GM19395 (cell line): Measurements from ENCODE around the gene UBTD1.

Experiments
- ATAC-seq: cut with Tn5 transposase; IDR thresholded peaks from one replicate; pipeline ENCODE4 v1.9.1; 2021; ENCODE audit warnings: mild to moderate bottlenecking, moderate library complexity; ENCODE audit not compliant: unreplicated experiment

UBTD1 gene

GRCh38 chr10:97482381-97482780 lies 16.3 kb upstream of the UBTD1 start:
- no peak for ATAC-seq

GRCh38 chr10:97483506-97483905 lies 15.2 kb upstream of the UBTD1 start:
- ATAC-seq = no peak

- no peak for ATAC-seq
Measured at GRCh38 chr10:97483921-97484320, 14.8 kb upstream of the UBTD1 start.

GRCh38 chr10:97485647-97486281 lies 13.0 kb upstream of the UBTD1 start:
- ATAC-seq = no peak

GRCh38 chr10:97490592-97490991 lies 8.1 kb upstream of the UBTD1 start:
- ATAC-seq = no peak

- ATAC-seq = no peak
Measured at GRCh38 chr10:97494151-97494550, 4.6 kb upstream of the UBTD1 start.

GRCh38 chr10:97494863-97495506 lies 3.7 kb upstream of the UBTD1 start:
- ATAC-seq = no peak

- peak; percentile 41 for ATAC-seq
Measured at GRCh38 chr10:97497572-97498075, 1.1 kb upstream of the UBTD1 start.

- peak; percentile 92 for ATAC-seq
Measured at GRCh38 chr10:97498076-97498840, 466 bp upstream of the UBTD1 start, which contains the start of gene MMS19. Gene MMS19 (minus strand): TSS chr10:97498422. CDS start chr10:97498384, 38 bp downstream.

- ATAC-seq = no peak
Measured at GRCh38 chr10:97499561-97500296, 1.0 kb downstream of the UBTD1 start.

- ATAC-seq = no peak
Measured at GRCh38 chr10:97500297-97500575, 1.5 kb downstream of the UBTD1 start.

- no peak for ATAC-seq
Measured at GRCh38 chr10:97502916-97503315, 4.2 kb downstream of the UBTD1 start.

- ATAC-seq = no peak
Measured at GRCh38 chr10:97503406-97503805, 4.7 kb downstream of the UBTD1 start.

GRCh38 chr10:97505152-97505551 lies 6.4 kb downstream of the UBTD1 start:
- no peak for ATAC-seq

- no peak for ATAC-seq
Measured at GRCh38 chr10:97506199-97506991, 7.7 kb downstream of the UBTD1 start.

- ATAC-seq = no peak
Measured at GRCh38 chr10:97508342-97508741, 9.6 kb downstream of the UBTD1 start.

- no peak for ATAC-seq
Measured at GRCh38 chr10:97509120-97509680, 10.5 kb downstream of the UBTD1 start.

GRCh38 chr10:97510686-97511085 lies 12.0 kb downstream of the UBTD1 start:
- no peak for ATAC-seq

GRCh38 chr10:97511711-97512440 lies 13.2 kb downstream of the UBTD1 start:
- ATAC-seq = no peak
